K562 (cell line): ENCODE results near the gene ZNF451. TPM values are rescaled to one million over a fixed set of nuclear protein-coding genes. Genes with fewer than 3 reads are reported as not detected.

Experiments
- ARID2 ChIP-seq: fragments of 450-650 bp; IDR thresholded peaks from 2 replicates; pipeline ENCODE4 v1.6.1; 2017; ENCODE audit warnings: antibody characterized with exemption, mild to moderate bottlenecking
- CHD4 ChIP-seq: fragments of 200-600 bp; sonication (generic); IDR thresholded peaks from 3 replicates; pipeline ENCODE4 v1.6.1; 2012; ENCODE audit warnings: low read depth, mild to moderate bottlenecking, mixed read lengths, low read length, inconsistent platforms; ENCODE audit not compliant: insufficient read depth, insufficient replicate concordance, poor library complexity, severe bottlenecking
- E2F1 ChIP-seq: sonication (generic); formaldehyde crosslinking; IDR thresholded peaks from 2 replicates; pipeline ENCODE4 v1.8.1; 2023; ENCODE audit warnings: mild to moderate bottlenecking, missing genetic modification reagents, moderate library complexity
- EZH2 ChIP-seq: IDR thresholded peaks from 2 replicates; pipeline ENCODE4 v1.6.1; 2012; ENCODE audit warnings: low read depth, mild to moderate bottlenecking, inconsistent platforms, low read length, borderline replicate concordance
- FOXA1 ChIP-seq: fragments of 450-650 bp; IDR thresholded peaks from 2 replicates; pipeline ENCODE4 v1.6.1; 2016; ENCODE audit warnings: mild to moderate bottlenecking, borderline replicate concordance
- HMG20B ChIP-seq: fragments of 250-450 bp; sonication (Bioruptor Pico); IDR thresholded peaks from 2 replicates; pipeline ENCODE4 v1.5.0; 2021; ENCODE audit warnings: mild to moderate bottlenecking
- MAZ ChIP-seq, 2 experiments: fragments of 450-650 bp in 1 of 2; sonication (generic) in 1 of 2; formaldehyde crosslinking; IDR thresholded peaks in 1 of 2; conservative IDR thresholded peaks in 1 of 2; 2 replicates each; pipeline versions ENCODE4 v1.4.0 to v1.5.0; 2020; ENCODE audit warnings: mild to moderate bottlenecking in 1 of 2, missing genetic modification reagents in 1 of 2
- REST ChIP-seq, 2 experiments: fragments of 450-650 bp; formaldehyde crosslinking in 1 of 2; IDR thresholded peaks; 2 replicates each; pipeline versions ENCODE4 v1.4.0 to v1.6.1; 2014 to 2020; ENCODE audit warnings: mild to moderate bottlenecking in 2 of 2, borderline replicate concordance in 1 of 2, low read depth in 1 of 2
- SMAD1 ChIP-seq: fragments of 150-350 bp; IDR thresholded peaks from 2 replicates; pipeline ENCODE4 v1.6.1; 2014; ENCODE audit warnings: low read length, low read depth; ENCODE audit not compliant: partially characterized antibody
- TARDBP ChIP-seq: fragments of 450-650 bp; IDR thresholded peaks from 2 replicates; pipeline ENCODE4 v1.6.1; 2016
- ZKSCAN3 ChIP-seq: fragments of 250-450 bp; sonication (Bioruptor Pico); IDR thresholded peaks from 2 replicates; pipeline ENCODE4 v1.4.0; 2020
- ZNF197 ChIP-seq: fragments of 200-800 bp; sonication (Bioruptor generic); IDR thresholded peaks from 2 replicates; pipeline ENCODE4 v1.6.1; 2016; ENCODE audit warnings: low read depth, missing genetic modification characterization, missing compliant biosample characterization
- ZNF263 ChIP-seq: sonication (generic); formaldehyde crosslinking; IDR thresholded peaks from 2 replicates; pipeline ENCODE4 v1.8.0; 2022; ENCODE audit warnings: mild to moderate bottlenecking, missing genetic modification reagents, borderline replicate concordance
- ZNF707 ChIP-seq: fragments of 250-450 bp; sonication (Bioruptor Pico); conservative IDR thresholded peaks from 2 replicates; pipeline ENCODE4 v1.8.0; 2022; ENCODE audit warnings: inconsistent platforms, mild to moderate bottlenecking, moderate library complexity
- ZNF830 ChIP-seq: fragments of 250-450 bp; sonication (Bioruptor Pico); IDR thresholded peaks from 2 replicates; pipeline ENCODE4 v1.5.0; 2021; ENCODE audit warnings: mild to moderate bottlenecking
- polyA plus RNA-seq, 8 experiments: library from polyadenylated mRNA; depleted of rRNA in 4 of 8; stranded (reverse) in 5 of 8; unstranded in 3 of 8; fragments of >200 nt; fragmentation: Nextera tagmentation in 2 of 8; fragmentation: Illumina TruSeq in 1 of 8; extraction: Ambion mirVana in 2 of 8; extraction: Trizol in 1 of 8; gene quantifications; 2 replicates each; pipeline versions ENCODE4 v1.2.1 to v1.2.3, GENCODE V29; 2011 to 2014; ENCODE audit warnings: inconsistent platforms in 1 of 8, missing spikeins in 1 of 8
- total RNA-seq, 7 experiments: library from RNA; depleted of rRNA in 6 of 7; stranded (reverse); fragments of >200 nt in 6 of 7; fragmentation: Illumina TruSeq in 2 of 7; extraction: Trizol in 2 of 7; gene quantifications; 2 replicates each; pipeline versions ENCODE4 v1.2.1 to v1.2.3, GENCODE V29; 2011 to 2021; ENCODE audit warnings: low replicate concordance in 1 of 7

Gene ZNF451
- total and polyA plus RNA-seq, 9 of the 15 experiments (the other 6 are each of a cell fraction or from before 2014, with no cell fraction given), result 16.1 to 74.3 (median 38.3) TPM

- TF ChIP-seq REST (IDR thresholded peaks at IDR 0.05; ENCODE audit: borderline replicate concordance), result no peak
- no peak for TF ChIP-seq REST (CRISPR knock-in tag; IDR thresholded peaks at IDR 0.05; ENCODE audit: low read depth)
- no peak for TF ChIP-seq ZNF197 (CRISPR knock-in tag)
- TF ChIP-seq FOXA1, result no peak
- no peak for TF ChIP-seq ZNF707 (CRISPR knock-in tag)
- TF ChIP-seq E2F1 (CRISPR knock-in tag), result no peak
- no peak for TF ChIP-seq ARID2
- no peak for TF ChIP-seq ZKSCAN3
- no peak for TF ChIP-seq ZNF830 (CRISPR knock-in tag)
- TF ChIP-seq HMG20B, result no peak
- no peak; a peak in 1 of 4 replicates for TF ChIP-seq MAZ (CRISPR knock-in tag; conservative IDR thresholded peaks at IDR 0.05 in 1 of 2, IDR thresholded peaks at IDR 0.05 in 1 of 2)
- no peak for TF ChIP-seq CHD4
- TF ChIP-seq ZNF263 (CRISPR knock-in tag), result no peak
- TF ChIP-seq TARDBP, result no peak
- no peak for TF ChIP-seq SMAD1
- no peak for TF ChIP-seq EZH2
These were observed 84.0 kb downstream of the ZNF451 start (continued) for GRCh38 chr6:57173886-57174510.
